Fibroblast of lung (primary cell): ENCODE data around the gene GPNMB.

ENCODE experiments used
- CTCF ChIP-seq, 2 donors: IDR thresholded peaks in 1 of 2; conservative IDR thresholded peaks in 1 of 2; 1 replicate in 1 of 2; 2 replicates in 1 of 2; pipeline ENCODE4 v1.5.1; 2011 to 2012; ENCODE audit warnings: low read length in 2 of 2, control low read depth in 1 of 2, inconsistent platforms in 1 of 2, low read depth in 1 of 2, mild to moderate bottlenecking in 1 of 2
- EZH2 ChIP-seq: IDR thresholded peaks from 2 replicates; pipeline ENCODE4 v1.5.1; 2012; ENCODE audit warnings: low read length, control low read depth, mild to moderate bottlenecking; ENCODE audit errors: missing control alignments

GRCh38 chr7:23256731-23257130 is 10.2 kb downstream of the GPNMB start:
- TF ChIP-seq CTCF (conservative IDR thresholded peaks at IDR 0.05 in 1 of 2, IDR thresholded peaks at IDR 0.05 in 1 of 2; ENCODE audit: low read depth in 1 of 2, low read length in 2 of 2), result no peak
- TF ChIP-seq EZH2, result no peak
